Heart right ventricle (tissue), 16 donors: ENCODE results near the gene CDAN1. TPM values are rescaled to one million over a fixed set of nuclear protein-coding genes. Genes with fewer than 3 reads are reported as not detected.

Experiments used
- ATAC-seq, 8 donors: fragments of 200-7000 bp; cut with Tn5 transposase; one replicate each; pipeline ENCODE4 v1.9.1; 2020; ENCODE audit warnings: mild to moderate bottlenecking in 8 of 8, moderate library complexity in 8 of 8, moderate number of reproducible peaks in 1 of 8
- DNase-seq, 2 donors: peaks; one replicate each; pipeline ENCODE4 v3.0.0-alpha.2; 2020
- H3K27ac ChIP-seq, 10 donors: fragments of 200-600 bp; sonication (generic) in 2 of 10; one replicate each; pipeline versions ENCODE4 v1.5.0 to v1.8.0; 2020 to 2022; ENCODE audit warnings: mild to moderate bottlenecking in 3 of 10
- H3K27me3 ChIP-seq, 7 donors: fragments of 200-600 bp; one replicate each; pipeline ENCODE4 v1.8.0; 2021 to 2022; ENCODE audit warnings: mild to moderate bottlenecking in 2 of 7
- H3K36me3 ChIP-seq, 9 donors: fragments of 200-600 bp; sonication (generic) in 1 of 9; one replicate each; pipeline versions ENCODE4 v1.5.0 to v1.8.0; 2020 to 2022; ENCODE audit warnings: mild to moderate bottlenecking in 2 of 9
- H3K4me1 ChIP-seq, 9 donors: fragments of 200-600 bp; sonication (generic) in 1 of 9; one replicate each; pipeline versions ENCODE4 v1.5.0 to v1.8.0; 2020 to 2022; ENCODE audit warnings: mild to moderate bottlenecking in 4 of 9
- H3K4me3 ChIP-seq, 10 donors: fragments of 200-600 bp; sonication (generic) in 2 of 10; one replicate each; pipeline versions ENCODE4 v1.5.0 to v1.8.0; 2020 to 2022; ENCODE audit warnings: mild to moderate bottlenecking in 7 of 10, moderate library complexity in 2 of 10
- H3K9me3 ChIP-seq, 11 donors: fragments of 200-600 bp in 10 of 11; sonication (generic) in 2 of 11; one replicate each; pipeline versions ENCODE4 v1.5.0 to v1.8.0; 2013 to 2022; ENCODE audit warnings: mild to moderate bottlenecking in 2 of 11, control low read depth in 1 of 11, moderate library complexity in 1 of 11
- WGBS, 2 donors: extraction: QIAGEN DNeasy Blood & Tissue Kit; methylation state at CpG; one replicate each; pipeline ENCODE4 v1.1.7; 2013; ENCODE audit warnings: inconsistent platforms in 1 of 2; 5-methylcytosine and 5-hydroxymethylcytosine counted together
- intact Hi-C, 10 donors: fragments of 100-400 bp; cut with DNase I; formaldehyde crosslinking; loops; one replicate each; pipeline versions ENCODE4 v1.11.1 to v1.14.2; 2022
- polyA plus RNA-seq, 2 donors: library from polyadenylated mRNA; stranded (reverse); fragments of 200-250 nt; gene quantifications; one replicate each; pipeline ENCODE4 v1.2.3, GENCODE V29; 2013
- total RNA-seq, 10 donors: library from RNA; stranded (reverse); fragmentation: NEBNext Ultra II Directional in 3 of 10; extraction: Animal tissue kit (Norgen Biotek cat#: 25700) in 3 of 10; gene quantifications; one replicate each; pipeline versions ENCODE4 v1.2.1 to v1.2.4, GENCODE V29; 2021 to 2023
- TF ChIP-seq, protein P1 (sequence below), 9 donors: fragments of 200-600 bp; sonication (generic) in 2 of 9; IDR thresholded peaks; one replicate each; pipeline versions ENCODE4 v1.5.0 to v1.8.0; 2021 to 2022; ENCODE audit warnings: antibody characterized with exemption in 9 of 9, mild to moderate bottlenecking in 5 of 9, moderate library complexity in 1 of 9
- donor health status: Arrhythmogenic right ventricular cardiomyopathy.
- donor health status: ischemic (EF 13 %, LVEDD 7.1; RV severe dilation, severe dysfunction).
- donor health status: healthy with polysubstance abuse.
- donor health status: DM: no; HTN: yes; CAD: no.
- donor health status: DM: no; HTN: no; CAD: no.
- donor health status: ischemic (EF 25% LVEDD 6.9; RV normal size, moderate dysfunction).
- donor health status: ischemic (EF 25% LVEDD 5.7; RV mildly dilated, moderate dysfunction).
- donor health status: healthy.
- donor health status: DM: yes; HTN: yes; CAD: no.
- donor health status: Ischemic cardiomyopathy.
- donor health status: ischemic (EF 35%, LVEDD 5.7; RV mildly dilated, moderate dysfunction).
- donor health status: nonischemic (EF 11% LVEDD 7.7; RV severe dilation, severe dysfunction).
- donor health status: DM: yes; HTN: yes; CAD: no.
- donor health status: PGD.
- donor health status: ischemic (EF 29% LVEDD 5.4; RV normal size, mild dysfunction).
- donor health status: nonischemic (EF 23%, LVEDD 6.1; RV moderate dilation, normal function).

Gene CDAN1
- total and polyA plus RNA-seq, 12 donors = 4.4 to 13.8 (median 6.8) TPM

DNA sequence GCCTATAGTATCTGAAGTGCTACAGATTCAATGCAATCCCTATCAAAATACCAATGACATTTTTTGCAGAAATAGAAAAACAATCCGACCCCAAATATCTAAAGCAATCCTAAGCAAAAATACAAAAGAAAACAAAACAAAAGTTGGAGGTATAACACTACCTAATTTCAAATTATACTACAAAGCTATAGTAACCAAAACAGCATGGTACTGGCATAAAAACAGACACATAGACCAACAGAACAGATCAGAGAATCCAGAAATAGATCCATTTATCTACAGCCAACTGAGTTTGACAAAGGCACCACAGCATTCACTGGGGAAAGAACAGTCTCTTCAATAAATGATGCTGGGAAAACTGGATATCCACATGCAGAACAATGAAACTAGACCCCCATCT, 23.8 kb upstream of the CDAN1 start:
- no peak overlapping the region for H3K27ac ChIP-seq
- no peaks in the 10 kb centered on the region for H3K4me1 ChIP-seq
- TF ChIP-seq, protein P1, sequence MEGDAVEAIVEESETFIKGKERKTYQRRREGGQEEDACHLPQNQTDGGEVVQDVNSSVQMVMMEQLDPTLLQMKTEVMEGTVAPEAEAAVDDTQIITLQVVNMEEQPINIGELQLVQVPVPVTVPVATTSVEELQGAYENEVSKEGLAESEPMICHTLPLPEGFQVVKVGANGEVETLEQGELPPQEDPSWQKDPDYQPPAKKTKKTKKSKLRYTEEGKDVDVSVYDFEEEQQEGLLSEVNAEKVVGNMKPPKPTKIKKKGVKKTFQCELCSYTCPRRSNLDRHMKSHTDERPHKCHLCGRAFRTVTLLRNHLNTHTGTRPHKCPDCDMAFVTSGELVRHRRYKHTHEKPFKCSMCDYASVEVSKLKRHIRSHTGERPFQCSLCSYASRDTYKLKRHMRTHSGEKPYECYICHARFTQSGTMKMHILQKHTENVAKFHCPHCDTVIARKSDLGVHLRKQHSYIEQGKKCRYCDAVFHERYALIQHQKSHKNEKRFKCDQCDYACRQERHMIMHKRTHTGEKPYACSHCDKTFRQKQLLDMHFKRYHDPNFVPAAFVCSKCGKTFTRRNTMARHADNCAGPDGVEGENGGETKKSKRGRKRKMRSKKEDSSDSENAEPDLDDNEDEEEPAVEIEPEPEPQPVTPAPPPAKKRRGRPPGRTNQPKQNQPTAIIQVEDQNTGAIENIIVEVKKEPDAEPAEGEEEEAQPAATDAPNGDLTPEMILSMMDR (IDR thresholded peaks at IDR 0.05) = no peak
- no peak overlapping the region for H3K4me3 ChIP-seq
- DNase-seq (no peak), ATAC-seq (no peak)
- H3K36me3 ChIP-seq = peaks cover 0 to 24% (median 0%) of the 10 kb centered on the region in 9 donors
- intact Hi-C loops = no loop called here
- H3K27me3 ChIP-seq = no peaks in the 10 kb centered on the region
- 95 to 100% methylated on average over 1 of the region's 1 CpG for WGBS, 2 donors
- H3K9me3 ChIP-seq = peaks cover 0 to 45% (median 12%) of the 10 kb centered on the region in 11 donors

DNA sequence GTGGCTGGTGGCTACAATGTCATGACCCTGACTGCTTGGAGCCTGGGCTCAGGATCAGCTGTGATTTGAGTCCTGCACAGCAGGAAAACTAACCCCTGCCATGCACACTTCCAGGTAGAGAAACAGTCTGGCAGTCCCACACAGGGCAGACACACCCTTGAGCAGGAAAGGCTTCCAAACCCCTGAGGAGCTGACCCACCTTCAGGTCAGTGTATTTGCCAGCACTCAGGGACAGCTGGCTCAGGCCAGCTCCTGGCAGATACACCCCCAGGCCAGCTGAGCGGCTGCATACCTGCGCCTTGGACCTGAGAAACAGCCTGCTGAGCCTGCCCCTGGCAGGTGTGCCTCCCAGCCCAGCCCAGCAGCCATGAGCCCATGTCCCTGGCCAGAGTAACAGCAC, 22.2 kb upstream of the CDAN1 start:
- H3K4me3 ChIP-seq = no peak overlapping the region
- peak in 1 of 8 donors; percentile 22 for ATAC-seq
- TF ChIP-seq, protein P1 (IDR thresholded peaks at IDR 0.05) = no peak

DNA sequence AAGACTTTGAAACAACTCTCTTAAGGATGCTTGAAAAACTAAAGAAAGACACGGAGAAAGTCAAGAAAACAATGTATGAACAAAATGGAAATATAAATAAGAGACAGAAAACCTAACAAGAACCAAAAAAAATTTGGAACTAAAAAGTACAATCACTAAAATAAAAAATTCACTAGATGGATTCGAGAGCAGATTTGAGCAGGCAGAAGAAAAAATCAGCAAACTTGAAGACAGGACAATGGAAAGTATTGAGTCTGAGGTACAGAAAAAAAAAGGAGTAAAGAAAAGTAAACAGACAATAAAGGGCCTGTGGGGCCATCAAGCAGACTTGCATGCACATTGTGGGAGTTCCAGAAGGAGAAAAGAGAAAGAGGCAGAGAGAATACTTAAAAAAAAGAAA, 13.4 kb upstream of the CDAN1 start:
- intact Hi-C loops = no loop called here
- TF ChIP-seq, protein P1 (IDR thresholded peaks at IDR 0.05) = no peak
- H3K36me3 ChIP-seq = peaks cover 0 to 56% (median 41%) of the 10 kb centered on the region in 9 donors
- H3K9me3 ChIP-seq = peaks cover 0 to 19% (median 9%) of the 10 kb centered on the region in 11 donors
- no peaks in the 10 kb centered on the region for H3K27me3 ChIP-seq
- WGBS, 2 donors = 98 to 100% methylated on average over 2 of the region's 2 CpGs
- no peaks in the 10 kb centered on the region for H3K4me1 ChIP-seq
- no peak overlapping the region for H3K27ac ChIP-seq
- ATAC-seq (no peak), DNase-seq (no peak)
- no peak overlapping the region for H3K4me3 ChIP-seq

More for the DNA sequence above, 22.2 kb upstream of the CDAN1 start:
- DNase-seq = no peak
- Histone ChIP-seq H3K4me1 (no peaks in the 10 kb centered on the region), H3K36me3 (peaks cover 0 to 24% (median 0%) of the 10 kb centered on the region in 9 donors), H3K27ac (no peak overlapping the region), H3K27me3 (no peaks in the 10 kb centered on the region), H3K9me3 (peaks cover 0 to 37% (median 11%) of the 10 kb centered on the region in 11 donors)
- 97 to 100% methylated on average over 2 of the region's 2 CpGs for WGBS, 2 donors
- intact Hi-C loops = no loop called here

DNA sequence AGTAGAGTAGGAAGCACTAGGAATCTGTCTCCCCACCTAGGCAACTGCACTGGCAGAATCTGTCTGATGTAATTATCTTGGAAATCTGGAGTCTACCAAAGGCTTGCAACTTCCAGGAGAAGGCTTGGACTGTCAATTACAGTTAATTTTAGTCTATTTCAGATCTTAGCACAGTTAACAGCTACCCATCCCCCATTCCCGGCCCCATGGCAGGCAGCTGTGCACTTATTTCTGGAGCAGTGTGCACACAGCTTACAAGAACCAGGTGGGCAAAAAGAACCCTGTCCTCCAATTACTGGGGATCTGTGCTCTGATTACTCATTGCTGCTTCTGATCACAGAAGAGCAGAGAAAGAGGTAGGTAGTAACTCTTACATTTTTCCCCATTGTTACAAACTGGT, 12.3 kb upstream of the CDAN1 start:
- ATAC-seq = no peak
- 88 to 92% methylated on average over 1 of the region's 1 CpG for WGBS, 2 donors
- no peak overlapping the region for H3K27ac ChIP-seq
- DNase-seq = no peak
- TF ChIP-seq, protein P1 (IDR thresholded peaks at IDR 0.05) = no peak
- intact Hi-C loops = no loop called here
- H3K36me3 ChIP-seq = peaks cover 0 to 67% (median 41%) of the 10 kb centered on the region in 9 donors
- no peaks in the 10 kb centered on the region for H3K27me3 ChIP-seq
- H3K4me3 ChIP-seq = no peak overlapping the region
- no peaks in the 10 kb centered on the region for H3K4me1 ChIP-seq
- H3K9me3 ChIP-seq = peaks cover 0 to 19% (median 9%) of the 10 kb centered on the region in 11 donors
